Stomach (tissue), 4 donors: ENCODE results near the gene RGSL1.

ENCODE experiments used
- CTCF ChIP-seq, 7 experiments: fragments of 450-650 bp in 4 of 7; fragments of 200-600 bp in 3 of 7; sonication (generic) in 3 of 7; IDR thresholded peaks; one replicate each; pipeline ENCODE4 v1.5.1; 2016 to 2019; ENCODE audit warnings: antibody characterized with exemption in 7 of 7, control low read depth in 2 of 7, mild to moderate bottlenecking in 1 of 7
- POLR2A ChIP-seq, 4 donors: fragments of 450-650 bp; IDR thresholded peaks; one replicate each; pipeline ENCODE4 v1.6.1; 2016; ENCODE audit warnings: antibody characterized with exemption in 4 of 4, control low read depth in 2 of 4, mild to moderate bottlenecking in 1 of 4, moderate library complexity in 1 of 4
- POLR2AphosphoS5 ChIP-seq, 3 donors: sonication (generic); formaldehyde crosslinking; IDR thresholded peaks; one replicate each; pipeline ENCODE4 v1.6.1; 2016; ENCODE audit warnings: antibody characterized with exemption in 3 of 3

DNA sequence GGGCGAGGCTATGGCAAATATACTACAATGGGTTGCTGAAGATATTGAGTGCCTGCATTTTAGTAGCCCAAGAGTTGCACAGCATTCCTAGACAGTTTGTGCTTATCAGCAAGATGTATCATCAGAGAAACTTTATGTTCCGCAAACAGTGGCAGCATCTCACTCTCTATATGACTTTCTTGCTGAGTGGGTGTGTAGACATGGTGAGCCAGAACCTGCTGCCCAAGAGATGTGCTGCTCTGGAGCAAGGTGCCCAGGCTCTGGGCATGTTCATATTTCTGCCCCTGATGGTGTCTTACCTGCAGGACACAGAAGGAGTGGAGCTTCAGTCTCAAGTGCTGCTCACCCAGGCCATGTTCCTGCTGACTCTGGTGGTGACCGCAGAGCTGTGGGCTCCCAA lies 8.2 kb upstream of the RGSL1 start:
- TF ChIP-seq CTCF (IDR thresholded peaks at IDR 0.05) (no peak), POLR2AphosphoS5 (IDR thresholded peaks at IDR 0.05) (no peak), POLR2A (IDR thresholded peaks at IDR 0.05) (no peak)
